ENCODE measurements around the gene YTHDF2.
"Not testable (repeated sequence)": the region's sequence is repeated elsewhere in the genome, so short reads cannot be mapped to it uniquely, and the experiment has no call there.

The YTHDF2 gene

GRCh38 chr1:28761189-28761588 lies 24.4 kb downstream of the YTHDF2 start:
- DNase-seq: no peak

GRCh38 chr1:28766532-28767183 lies 29.9 kb downstream of the YTHDF2 start:
- DNase-seq: no peak

GRCh38 chr1:28770601-28771165 lies 33.9 kb downstream of the YTHDF2 start:
- no peak for DNase-seq

- not testable (repeated sequence) for DNase-seq
These were observed 35.2 kb downstream of the YTHDF2 start for GRCh38 chr1:28771921-28772320.

GRCh38 chr1:28773105-28773504 lies 36.4 kb downstream of the YTHDF2 start:
- DNase-seq: no peak

- no peak for DNase-seq
These were observed 38.6 kb downstream of the YTHDF2 start for GRCh38 chr1:28775121-28775942.

GRCh38 chr1:28776341-28776740 lies 39.6 kb downstream of the YTHDF2 start:
- DNase-seq: no peak

- DNase-seq: no peak
These were observed 41.3 kb downstream of the YTHDF2 start for GRCh38 chr1:28778021-28778420.

- DNase-seq: no peak
These were observed 43.1 kb downstream of the YTHDF2 start for GRCh38 chr1:28779751-28780408.

- no peak for DNase-seq
These were observed 44.6 kb downstream of the YTHDF2 start for GRCh38 chr1:28781305-28781704.

- no peak for DNase-seq
These were observed 45.3 kb downstream of the YTHDF2 start for GRCh38 chr1:28782011-28782410.

GRCh38 chr1:28783363-28783762 lies 46.6 kb downstream of the YTHDF2 start:
- no peak for DNase-seq

- DNase-seq: no peak
These were observed 52.7 kb downstream of the YTHDF2 start for GRCh38 chr1:28789412-28789811.

- DNase-seq: no peak
These were observed 53.1 kb downstream of the YTHDF2 start for GRCh38 chr1:28789816-28790215.

- no peak for DNase-seq
These were observed 53.8 kb downstream of the YTHDF2 start for GRCh38 chr1:28790377-28791035.

GRCh38 chr1:28791929-28792328 lies 55.2 kb downstream of the YTHDF2 start:
- DNase-seq: not testable (repeated sequence)

- DNase-seq: no peak
These were observed 55.9 kb downstream of the YTHDF2 start for GRCh38 chr1:28792644-28793121.

GRCh38 chr1:28794582-28794981 lies 57.8 kb downstream of the YTHDF2 start:
- DNase-seq: not testable (repeated sequence)

- DNase-seq: no peak
These were observed 59.8 kb downstream of the YTHDF2 start for GRCh38 chr1:28796352-28797211.

- DNase-seq: no peak
These were observed 63.6 kb downstream of the YTHDF2 start for GRCh38 chr1:28800324-28800723.

GRCh38 chr1:28801461-28801860 lies 64.7 kb downstream of the YTHDF2 start:
- DNase-seq: no peak

GRCh38 chr1:28803051-28803450 lies 66.3 kb downstream of the YTHDF2 start:
- no peak for DNase-seq

Measured in 8988T (cell line).